ENCODE results near the gene VIM.
A peak's percentile ranks its signal among the peaks of the same experiment; 100 is the strongest.
"Not testable (repeated sequence)": the region's sequence is repeated elsewhere in the genome, so short reads cannot be mapped to it uniquely, and the experiment has no call there.

VIM gene

GRCh38 chr10:17257466-17258321 lies 29.7 kb downstream of the VIM start:
- peak; percentile 72 for DNase-seq

DNA sequence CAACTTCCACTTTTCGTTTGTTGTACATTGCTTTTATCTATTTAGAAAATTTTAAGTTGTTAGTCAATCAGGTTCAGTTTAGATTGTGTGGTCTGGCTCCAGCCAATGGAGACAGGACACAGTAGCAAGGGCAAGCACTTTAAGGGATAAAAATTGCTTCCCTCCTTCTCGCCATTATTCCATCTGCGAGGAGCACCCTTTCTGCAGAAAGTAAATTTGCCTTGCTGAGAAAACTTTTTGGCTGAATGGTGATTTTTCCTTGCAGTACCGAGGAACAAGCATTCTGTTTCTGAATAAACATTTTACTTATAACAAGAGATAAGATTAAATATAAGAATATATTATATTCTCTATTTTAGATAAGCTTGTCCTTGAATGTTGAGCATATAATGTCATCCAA lies 34.5 kb downstream of the VIM start:
- DNase-seq: no peak

DNA sequence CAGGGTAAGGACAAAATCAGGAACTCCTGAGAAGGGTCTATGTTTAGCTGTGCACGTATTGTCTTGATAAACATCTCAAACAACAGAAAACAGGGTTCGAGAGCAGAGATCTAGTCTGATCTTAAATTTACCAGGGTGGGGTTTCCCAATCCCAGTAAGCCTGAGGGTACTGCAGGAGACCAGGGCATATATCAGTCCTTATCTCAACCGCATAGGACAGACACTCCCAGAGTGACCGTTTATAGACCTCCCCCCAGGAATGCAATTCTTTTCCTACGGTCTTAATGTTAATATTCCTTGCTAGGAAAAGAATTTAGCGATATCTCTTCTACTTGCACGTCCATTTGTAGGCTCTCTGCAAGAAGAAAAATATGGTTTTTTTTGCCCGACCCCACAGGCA lies 35.5 kb downstream of the VIM start:
- no peak for DNase-seq

DNA sequence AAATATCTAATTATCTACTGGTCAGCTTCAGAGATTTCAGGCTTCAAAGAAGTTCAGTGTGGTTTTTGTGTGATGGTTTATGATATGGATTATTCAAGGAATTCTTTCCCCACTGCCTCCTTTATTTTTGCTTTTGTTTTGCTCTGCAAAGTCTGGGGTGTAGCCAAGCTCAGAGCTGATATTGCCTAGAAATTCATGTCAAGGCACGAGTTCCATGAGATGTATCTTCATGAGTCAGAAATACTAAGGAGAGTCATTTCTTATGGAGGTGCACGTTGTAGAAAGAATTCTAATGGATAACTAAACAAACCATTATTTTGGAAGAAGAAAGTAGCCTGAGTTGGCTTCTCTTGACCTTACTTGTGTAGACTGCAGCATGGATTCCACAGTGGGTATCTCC lies 37.4 kb downstream of the VIM start:
- no peak for DNase-seq

DNA sequence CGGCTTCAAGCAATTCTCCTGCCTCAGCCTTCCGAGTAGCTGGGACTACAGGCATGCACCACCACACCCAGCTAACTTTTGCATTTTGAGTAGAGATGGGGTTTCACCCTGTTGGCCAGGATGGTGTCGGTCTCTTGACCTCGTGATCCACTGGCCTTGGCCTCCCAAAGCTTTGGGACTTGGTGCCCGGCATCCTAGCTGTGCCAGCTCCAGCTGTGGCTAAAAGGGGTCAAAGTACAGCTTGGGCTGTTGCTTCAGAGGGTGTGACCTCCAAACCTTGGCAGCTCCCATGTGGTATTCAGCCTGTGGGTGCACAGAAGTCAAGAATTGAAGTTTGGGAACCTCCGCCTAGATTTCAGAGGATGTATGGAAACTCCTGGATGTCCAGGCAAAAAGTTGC lies 38.5 kb downstream of the VIM start:
- not testable (repeated sequence) for DNase-seq

DNA sequence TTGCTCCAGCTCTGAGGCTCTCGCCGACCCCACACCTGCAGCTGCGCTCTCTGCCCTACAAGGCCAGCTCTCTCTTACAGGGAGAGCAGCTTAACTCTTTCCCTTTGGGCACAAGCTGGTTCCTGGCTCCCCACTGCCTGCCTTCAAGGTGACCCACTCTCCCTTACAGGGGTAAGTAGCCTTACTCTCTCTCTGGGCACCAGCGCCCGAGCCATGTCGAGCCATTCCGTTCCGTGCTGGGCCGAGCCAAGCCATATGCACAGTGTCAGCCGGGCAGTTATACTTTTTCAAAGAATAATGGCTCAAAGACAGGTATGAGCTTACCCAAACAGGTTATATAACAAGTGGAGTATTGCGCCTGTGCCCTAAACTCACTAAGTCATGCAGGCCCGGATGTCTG lies 44.6 kb downstream of the VIM start:
- DNase-seq: no peak

DNA sequence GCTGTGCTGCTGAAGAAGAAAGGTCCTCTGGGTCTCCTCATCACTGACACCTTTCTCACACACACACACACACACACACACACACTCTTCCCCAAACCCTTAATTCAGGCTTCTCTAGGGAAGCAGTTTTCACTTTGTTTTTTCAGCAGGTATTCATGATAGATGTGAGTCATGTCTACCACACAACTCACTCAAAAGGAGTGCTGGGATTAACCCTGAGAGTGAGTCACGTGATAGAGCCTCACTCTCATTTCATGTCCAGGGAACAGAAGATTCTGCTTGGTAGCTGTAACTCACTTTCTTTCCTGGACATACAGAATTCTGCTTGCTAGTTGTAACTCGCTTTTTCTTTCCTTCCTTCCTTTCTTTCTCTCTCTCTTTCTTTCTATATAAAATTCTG lies 45.4 kb downstream of the VIM start:
- DNase-seq: peak; percentile 16

GRCh38 chr10:17276756-17277424 lies 48.8 kb downstream of the VIM start:
- DNase-seq: no peak

DNA sequence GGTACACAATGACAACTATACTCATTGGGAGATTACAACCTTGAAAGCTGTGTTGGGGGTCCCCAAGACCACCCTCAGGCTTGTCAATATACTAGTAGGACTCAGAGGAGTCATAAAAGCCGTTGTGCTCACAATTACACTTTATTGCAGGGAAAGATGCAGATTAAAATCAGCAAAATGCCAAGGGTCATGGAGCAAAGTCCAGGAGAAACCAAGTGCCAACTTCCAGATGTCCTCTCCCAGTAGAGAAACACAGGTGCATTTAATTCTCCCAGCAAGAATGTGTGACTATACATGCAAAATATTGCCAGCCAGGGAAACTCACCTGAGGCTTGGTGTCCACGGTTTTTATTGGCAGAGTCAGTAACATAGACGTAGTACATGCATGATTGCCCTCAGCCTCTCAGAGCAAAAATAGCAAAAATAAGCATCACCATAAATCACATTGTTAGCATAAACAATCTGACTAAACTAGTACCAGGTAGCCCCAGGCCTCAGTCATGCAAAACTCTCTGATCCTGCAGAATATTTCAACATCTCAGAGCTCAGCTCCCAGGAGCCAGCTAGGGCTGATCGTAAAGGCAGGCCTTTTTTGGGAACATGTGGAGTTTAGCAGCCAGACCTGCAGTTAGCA lies 50.7 kb downstream of the VIM start:
- DNase-seq: no peak

DNA sequence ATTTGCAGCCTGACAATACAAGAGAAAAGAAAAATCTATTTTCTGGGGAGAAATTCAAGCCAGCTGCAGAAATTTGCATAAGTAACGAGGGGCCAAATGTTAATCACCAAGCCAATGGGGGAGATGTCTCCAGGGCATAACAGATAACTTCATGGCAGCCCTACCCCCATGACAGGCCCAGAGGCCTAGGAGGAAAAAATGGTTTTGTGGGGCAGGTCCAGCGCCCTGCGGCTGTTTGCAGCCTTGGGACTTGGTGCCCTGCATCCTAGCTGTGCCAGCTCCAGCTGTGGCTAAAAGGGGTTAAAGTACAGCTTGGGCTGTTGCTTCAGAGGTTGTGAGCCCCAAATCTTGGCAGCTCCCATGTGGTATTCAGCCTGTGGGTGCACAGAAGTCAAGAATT lies 54.3 kb downstream of the VIM start:
- no peak for DNase-seq

GRCh38 chr10:17286562-17287550 lies 58.8 kb downstream of the VIM start:
- DNase-seq: no peak

Measured in amniotic stem cell (primary cell).